Aorta (tissue), 5 donors: ENCODE data around the gene STXBP1. TPM values are rescaled to one million over a fixed set of nuclear protein-coding genes. Genes with fewer than 3 reads are reported as not detected.

Experiments
- ATAC-seq: fragments of 200-7000 bp; cut with Tn5 transposase; one replicate; pipeline ENCODE4 v1.9.1; 2022; ENCODE audit warnings: moderate library complexity; ENCODE audit not compliant: low FRiP score
- DNase-seq, 2 donors: peaks; one replicate each; pipeline ENCODE4 v3.0.0-alpha.2; 2020
- H3K27ac ChIP-seq, 2 donors: one replicate each; pipeline ENCODE4 v1.5.1; 2013; ENCODE audit warnings: low read length in 2 of 2, mild to moderate bottlenecking in 2 of 2, moderate library complexity in 2 of 2, control low read depth in 1 of 2, inconsistent platforms in 1 of 2, low read depth in 1 of 2
- H3K27me3 ChIP-seq, 2 donors: one replicate each; pipeline ENCODE4 v1.6.1; 2013; ENCODE audit warnings: control low read depth in 1 of 2, low read length in 1 of 2, mild to moderate bottlenecking in 1 of 2, moderate library complexity in 1 of 2; ENCODE audit not compliant: insufficient read depth in 2 of 2, control insufficient read depth in 1 of 2
- H3K36me3 ChIP-seq, 2 donors: one replicate each; pipeline ENCODE4 v1.6.1; 2013; ENCODE audit warnings: control low read depth in 1 of 2, low read length in 1 of 2, mild to moderate bottlenecking in 1 of 2; ENCODE audit not compliant: insufficient read depth in 2 of 2, control insufficient read depth in 1 of 2
- H3K4me1 ChIP-seq, 2 donors: one replicate each; pipeline ENCODE4 v1.6.1; 2013; ENCODE audit warnings: low read length in 2 of 2, control low read depth in 1 of 2, mild to moderate bottlenecking in 1 of 2, moderate library complexity in 1 of 2; ENCODE audit not compliant: insufficient read depth in 2 of 2, control insufficient read depth in 1 of 2
- H3K4me3 ChIP-seq, 2 donors: one replicate each; pipeline ENCODE4 v1.5.1; 2013; ENCODE audit warnings: low read length in 2 of 2, control low read depth in 1 of 2, mild to moderate bottlenecking in 1 of 2
- H3K9me3 ChIP-seq: one replicate; pipeline ENCODE4 v1.6.1; 2013; ENCODE audit warnings: mild to moderate bottlenecking, low read length; ENCODE audit not compliant: control insufficient read depth
- whole genome bisulfite sequencing, 2 donors: extraction: QIAGEN DNeasy Blood & Tissue Kit; methylation state at CpG; one replicate each; pipeline ENCODE4 v1.1.7; 2013; 5-methylcytosine and 5-hydroxymethylcytosine counted together
- intact Hi-C, 2 donors: fragments of 100-400 bp; cut with DNase I; formaldehyde crosslinking; loops; one replicate each; pipeline versions ENCODE4 v1.14.2 to v1.15.0; 2022
- polyA plus RNA-seq, 2 donors: library from polyadenylated mRNA; stranded (reverse); fragments of 200-250 nt; gene quantifications; one replicate each; pipeline ENCODE4 v1.2.3, GENCODE V29; 2013
- total RNA-seq, 2 donors: library from RNA; stranded (reverse); fragmentation: NEBNext Ultra II Directional; extraction: Animal tissue kit (Norgen Biotek cat#: 25700); gene quantifications; one replicate each; pipeline ENCODE4 v1.2.1, GENCODE V29; 2021
- donor health status: healthy with polysubstance abuse.
- donor health status: Bipolar disorder and iron deficiency.
- donor health status: DM: no; HTN: no; CAD: no.
- donor health status: DM: no; HTN: no; CAD: no.
- donor health status: DM: yes; HTN: yes; CAD: no.

Gene STXBP1
- total and polyA plus RNA-seq, 4 donors, result 6.6 to 69.0 (median 35.4) TPM

GRCh38 chr9:127585161-127585819 lies 26.8 kb upstream of the STXBP1 start:
- intact Hi-C loops, result loop anchor here (5.0 kb wide), 2 partner anchors 53 to 58 kb away; no protein-coding TSS in a partner anchor
- Histone ChIP-seq H3K27ac (peak overlapping the region in 1 of 2 donors; percentile 9), H3K36me3 (no peaks in the 10 kb centered on the region), H3K9me3 (no peaks in the 10 kb centered on the region), H3K4me1 (no peaks in the 10 kb centered on the region), H3K4me3 (no peak overlapping the region), H3K27me3 (no peaks in the 10 kb centered on the region)
- ATAC-seq (no peak), DNase-seq (no peak)
- 95 to 98% methylated on average over 4 of the region's 4 CpGs for WGBS, 2 donors

- Histone ChIP-seq H3K9me3 (no peaks in the 10 kb centered on the region), H3K4me3 (no peak overlapping the region), H3K27ac (no peak overlapping the region), H3K27me3 (no peaks in the 10 kb centered on the region), H3K4me1 (no peaks in the 10 kb centered on the region), H3K36me3 (no peaks in the 10 kb centered on the region)
- ATAC-seq, result peak; percentile 7
- WGBS, 2 donors, result 73 to 77% methylated on average over 14 of the region's 14 CpGs
- intact Hi-C loops, result loop anchor here (1.0 to 5.0 kb wide), 4 partner anchors 54 to 82 kb away; no protein-coding TSS in a partner anchor
- no peak for DNase-seq
These were observed 26.0 kb upstream of the STXBP1 start for GRCh38 chr9:127586096-127586495.

GRCh38 chr9:127586537-127586936 lies 25.5 kb upstream of the STXBP1 start:
- 44 to 46% methylated on average over 5 of the region's 5 CpGs for WGBS, 2 donors
- no peaks in the 10 kb centered on the region for H3K4me1 ChIP-seq
- DNase-seq (peak; percentile 84 to 88), ATAC-seq (peak; percentile 87)
- intact Hi-C loops, result loop anchor here (1.0 to 5.0 kb wide), 4 partner anchors 54 to 82 kb away; no protein-coding TSS in a partner anchor
- H3K9me3 ChIP-seq, result no peaks in the 10 kb centered on the region
- H3K4me3 ChIP-seq, result no peak overlapping the region
- H3K27me3 ChIP-seq, result no peaks in the 10 kb centered on the region
- no peak overlapping the region for H3K27ac ChIP-seq
- H3K36me3 ChIP-seq, result no peaks in the 10 kb centered on the region

- H3K27me3 ChIP-seq, result no peaks in the 10 kb centered on the region
- ATAC-seq, result no peak
- WGBS, 2 donors, result 74 to 83% methylated on average over 2 of the region's 2 CpGs
- H3K27ac ChIP-seq, result no peak overlapping the region
- no peaks in the 10 kb centered on the region for H3K4me1 ChIP-seq
- H3K9me3 ChIP-seq, result no peaks in the 10 kb centered on the region
- DNase-seq, result no peak
- intact Hi-C loops, result loop anchor here (2.0 to 5.0 kb wide), 3 partner anchors 56 to 83 kb away; no protein-coding TSS in a partner anchor
- no peak overlapping the region for H3K4me3 ChIP-seq
- H3K36me3 ChIP-seq, result no peaks in the 10 kb centered on the region
These were observed 24.1 kb upstream of the STXBP1 start for GRCh38 chr9:127587966-127588365.

GRCh38 chr9:127588740-127589506 lies 23.2 kb upstream of the STXBP1 start:
- H3K4me3 ChIP-seq, result no peak overlapping the region
- 60 to 61% methylated on average over 5 of the region's 5 CpGs for WGBS, 2 donors
- H3K9me3 ChIP-seq, result no peaks in the 10 kb centered on the region
- H3K36me3 ChIP-seq, result no peaks in the 10 kb centered on the region
- H3K4me1 ChIP-seq, result no peaks in the 10 kb centered on the region
- DNase-seq, result no peak
- intact Hi-C loops, result loop anchor here (5.0 kb wide), 2 partner anchors 57 to 62 kb away; no protein-coding TSS in a partner anchor
- no peak for ATAC-seq
- no peak overlapping the region for H3K27ac ChIP-seq
- H3K27me3 ChIP-seq, result no peaks in the 10 kb centered on the region

GRCh38 chr9:127589955-127590370 lies 22.1 kb upstream of the STXBP1 start:
- Histone ChIP-seq H3K27ac (no peak overlapping the region), H3K27me3 (no peaks in the 10 kb centered on the region), H3K9me3 (no peaks in the 10 kb centered on the region), H3K4me1 (no peaks in the 10 kb centered on the region), H3K36me3 (no peaks in the 10 kb centered on the region), H3K4me3 (no peak overlapping the region)
- peak in 1 of 2 donors; percentile 64 for DNase-seq
- intact Hi-C loops, result loop anchor here (2.0 to 5.0 kb wide), 4 partner anchors 58 to 331 kb away; partner anchors contain the start of gene TOR2A (in 1 of the 2)
- WGBS, 2 donors, result 6% methylated on average over 8 of the region's 8 CpGs
- ATAC-seq, result peak; percentile 73

GRCh38 chr9:127595611-127596010 lies 16.5 kb upstream of the STXBP1 start:
- Histone ChIP-seq H3K4me1 (no peaks in the 10 kb centered on the region), H3K27me3 (no peaks in the 10 kb centered on the region), H3K27ac (no peak overlapping the region), H3K4me3 (no peak overlapping the region), H3K9me3 (no peaks in the 10 kb centered on the region), H3K36me3 (no peaks in the 10 kb centered on the region)
- DNase-seq (no peak), ATAC-seq (no peak)
- 75 to 76% methylated on average over 5 of the region's 5 CpGs for WGBS, 2 donors
- intact Hi-C loops, result no loop called here

- 67% methylated on average over 13 of the region's 13 CpGs for WGBS, 2 donors
- no peaks in the 10 kb centered on the region for H3K4me1 ChIP-seq
- H3K27me3 ChIP-seq, result no peaks in the 10 kb centered on the region
- intact Hi-C loops, result no loop called here
- H3K36me3 ChIP-seq, result no peaks in the 10 kb centered on the region
- ATAC-seq (no peak), DNase-seq (no peak)
- no peaks in the 10 kb centered on the region for H3K9me3 ChIP-seq
- H3K4me3 ChIP-seq, result no peak overlapping the region
- no peak overlapping the region for H3K27ac ChIP-seq
These were observed 13.1 kb upstream of the STXBP1 start for GRCh38 chr9:127598839-127599549.
